ENCODE measurements around the gene AACS.
"Not testable (repeated sequence)": the region's sequence is repeated elsewhere in the genome, so short reads cannot be mapped to it uniquely, and the experiment has no call there.

The AACS gene

GRCh38 chr12:125056306-125056705 lies 8.9 kb upstream of the AACS start:
- no peak for DNase-seq (ENCODE audit: low read depth)

GRCh38 chr12:125057708-125058107 lies 7.5 kb upstream of the AACS start:
- no peak for DNase-seq (ENCODE audit: low read depth)

GRCh38 chr12:125061229-125061628 lies 4.0 kb upstream of the AACS start:
- DNase-seq (ENCODE audit: low read depth) = no peak

- not testable (repeated sequence) for DNase-seq (ENCODE audit: low read depth)
Measured at GRCh38 chr12:125063522-125063921, 1.7 kb upstream of the AACS start.

GRCh38 chr12:125064492-125064891 lies 743 bp upstream of the AACS start:
- no peak for DNase-seq (ENCODE audit: low read depth)

GRCh38 chr12:125065919-125066570 lies 810 bp downstream of the AACS start:
- no peak for DNase-seq (ENCODE audit: low read depth)

- DNase-seq (ENCODE audit: low read depth) = no peak
Measured at GRCh38 chr12:125068391-125068790, 3.2 kb downstream of the AACS start.

- no peak for DNase-seq (ENCODE audit: low read depth)
Measured at GRCh38 chr12:125069616-125070015, 4.4 kb downstream of the AACS start.

GRCh38 chr12:125070112-125070511 lies 4.9 kb downstream of the AACS start:
- DNase-seq (ENCODE audit: low read depth) = no peak

- DNase-seq (ENCODE audit: low read depth) = no peak
Measured at GRCh38 chr12:125070661-125071390, 5.6 kb downstream of the AACS start.

GRCh38 chr12:125071456-125071855 lies 6.2 kb downstream of the AACS start:
- DNase-seq (ENCODE audit: low read depth) = no peak

GRCh38 chr12:125072496-125072895 lies 7.3 kb downstream of the AACS start:
- DNase-seq (ENCODE audit: low read depth) = no peak

- not testable (repeated sequence) for DNase-seq (ENCODE audit: low read depth)
Measured at GRCh38 chr12:125074294-125074693, 9.1 kb downstream of the AACS start.

- DNase-seq (ENCODE audit: low read depth) = no peak
Measured at GRCh38 chr12:125076103-125076502, 10.9 kb downstream of the AACS start.

- DNase-seq (ENCODE audit: low read depth) = no peak
Measured at GRCh38 chr12:125079084-125079483, 13.8 kb downstream of the AACS start.

GRCh38 chr12:125079648-125080645 lies 14.7 kb downstream of the AACS start:
- DNase-seq (ENCODE audit: low read depth) = no peak

- DNase-seq (ENCODE audit: low read depth) = no peak
Measured at GRCh38 chr12:125081427-125081826, 16.2 kb downstream of the AACS start.

GRCh38 chr12:125083072-125083471 lies 17.8 kb downstream of the AACS start:
- no peak for DNase-seq (ENCODE audit: low read depth)

GRCh38 chr12:125088199-125088598 lies 23.0 kb downstream of the AACS start:
- DNase-seq (ENCODE audit: low read depth) = not testable (repeated sequence)

- no peak for DNase-seq (ENCODE audit: low read depth)
Measured at GRCh38 chr12:125089083-125089482, 23.8 kb downstream of the AACS start.

- DNase-seq (ENCODE audit: low read depth) = no peak
Measured at GRCh38 chr12:125089626-125090025, 24.4 kb downstream of the AACS start.

GRCh38 chr12:125090437-125090836 lies 25.2 kb downstream of the AACS start:
- DNase-seq (ENCODE audit: low read depth) = no peak

- no peak for DNase-seq (ENCODE audit: low read depth)
Measured at GRCh38 chr12:125091401-125091800, 26.2 kb downstream of the AACS start.

Data from activated T-cell treated with anti-CD3 and anti-CD28 coated beads for 1 hour (primary cell).